ENCODE data around the gene TNFRSF1A. TPM values are rescaled to one million over a fixed set of nuclear protein-coding genes. Genes with fewer than 3 reads are reported as not detected.

TNFRSF1A gene
- polyA plus RNA-seq, 1 donor (not counting 4 experiments of a cell fraction or from before 2014, with no cell fraction given) = 101 TPM

DNA sequence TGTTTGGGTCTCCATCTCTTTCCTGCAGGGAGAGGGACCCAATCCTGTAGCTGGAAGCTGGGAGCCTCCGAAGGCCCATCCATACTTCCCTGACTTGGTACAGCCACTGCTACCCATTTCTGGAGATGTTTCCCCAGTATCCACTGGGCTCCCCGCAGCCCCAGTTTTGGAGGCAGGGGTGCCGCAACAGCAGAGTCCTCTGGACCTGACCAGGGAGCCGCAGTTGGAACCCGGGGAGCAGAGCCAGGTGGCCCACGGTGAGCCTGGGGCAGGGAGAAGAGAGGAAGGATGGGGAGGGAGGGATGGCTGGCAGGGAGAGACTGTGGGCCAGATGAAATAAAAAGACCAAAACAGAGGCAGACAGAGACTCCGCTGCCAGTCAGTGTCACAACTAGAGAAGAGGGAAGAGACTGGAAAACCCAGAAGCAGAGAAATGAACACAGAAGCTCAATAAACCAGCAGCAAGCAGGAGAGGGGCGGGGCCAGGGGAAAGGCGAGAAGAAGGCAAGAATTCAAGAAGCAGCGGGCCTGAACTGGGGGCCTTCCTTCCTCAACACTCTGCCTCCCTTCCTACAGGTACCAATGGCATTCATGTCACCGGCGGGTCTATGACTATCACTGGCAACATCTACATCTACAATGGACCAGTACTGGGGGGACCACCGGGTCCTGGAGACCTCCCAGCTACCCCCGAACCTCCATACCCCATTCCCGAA lies 48.4 kb upstream of the TNFRSF1A start:
- DNase-seq (ENCODE audit: low read depth, low spot score) (no peak), FAIRE-seq (no peak)
- Histone ChIP-seq H4K20me1 (ENCODE audit: control insufficient read depth, extremely low read depth, insufficient read depth, low read length) (no peaks in the 10 kb centered on the region), H2AFZ (ENCODE audit: control insufficient read depth, low read length) (no peak overlapping the region), H3K9me3 (ENCODE audit: control insufficient read depth, low read depth, low read length) (no peaks in the 10 kb centered on the region), H3K27me3 (ENCODE audit: control insufficient read depth, extremely low read depth, insufficient read depth, low read length) (no peaks in the 10 kb centered on the region), H3K36me3 (ENCODE audit: control insufficient read depth in 2 of 2, extremely low read depth in 1 of 2, insufficient read depth in 2 of 2, low read length in 2 of 2) (peaks cover 38 to 68% of the 10 kb centered on the region in 2 experiments), H3K9me1 (ENCODE audit: control insufficient read depth, extremely low read depth, insufficient read depth, low read length) (peaks cover 5% of the 10 kb centered on the region), H3K4me1 (ENCODE audit: control insufficient read depth, extremely low read depth, insufficient read depth, low read length) (peaks cover 23% of the 10 kb centered on the region), H3K4me3 (ENCODE audit: control insufficient read depth in 2 of 3, extremely low read depth in 1 of 3, insufficient read depth in 2 of 3, low read depth in 1 of 3, low read length in 3 of 3) (no peak overlapping the region), H3K79me2 (ENCODE audit: control insufficient read depth, insufficient read depth, low read length) (peaks cover 35% of the 10 kb centered on the region), H3K4me2 (ENCODE audit: control insufficient read depth, extremely low read depth, insufficient read depth, low read depth, low read length) (no peak overlapping the region), H3K9ac (ENCODE audit: control insufficient read depth, extremely low read depth, insufficient read depth, low read length) (no peak overlapping the region), H3K27ac (ENCODE audit: control insufficient read depth, insufficient read depth, low read length) (no peak overlapping the region)
- TF ChIP-seq, protein P1, sequence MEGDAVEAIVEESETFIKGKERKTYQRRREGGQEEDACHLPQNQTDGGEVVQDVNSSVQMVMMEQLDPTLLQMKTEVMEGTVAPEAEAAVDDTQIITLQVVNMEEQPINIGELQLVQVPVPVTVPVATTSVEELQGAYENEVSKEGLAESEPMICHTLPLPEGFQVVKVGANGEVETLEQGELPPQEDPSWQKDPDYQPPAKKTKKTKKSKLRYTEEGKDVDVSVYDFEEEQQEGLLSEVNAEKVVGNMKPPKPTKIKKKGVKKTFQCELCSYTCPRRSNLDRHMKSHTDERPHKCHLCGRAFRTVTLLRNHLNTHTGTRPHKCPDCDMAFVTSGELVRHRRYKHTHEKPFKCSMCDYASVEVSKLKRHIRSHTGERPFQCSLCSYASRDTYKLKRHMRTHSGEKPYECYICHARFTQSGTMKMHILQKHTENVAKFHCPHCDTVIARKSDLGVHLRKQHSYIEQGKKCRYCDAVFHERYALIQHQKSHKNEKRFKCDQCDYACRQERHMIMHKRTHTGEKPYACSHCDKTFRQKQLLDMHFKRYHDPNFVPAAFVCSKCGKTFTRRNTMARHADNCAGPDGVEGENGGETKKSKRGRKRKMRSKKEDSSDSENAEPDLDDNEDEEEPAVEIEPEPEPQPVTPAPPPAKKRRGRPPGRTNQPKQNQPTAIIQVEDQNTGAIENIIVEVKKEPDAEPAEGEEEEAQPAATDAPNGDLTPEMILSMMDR (optimal IDR thresholded peaks at IDR 0.05 in 1 of 3, IDR thresholded peaks at IDR 0.05 in 1 of 3, conservative IDR thresholded peaks at IDR 0.05 in 1 of 3; ENCODE audit: extremely low read depth in 1 of 3, insufficient read depth in 2 of 3, low read length in 3 of 3) = no peak
- TF ChIP-seq EZH2 (IDR thresholded peaks at IDR 0.05; ENCODE audit: low read length) = no peak
- dilution Hi-C loops (cut with MboI; ENCODE audit: extremely low pct_ligation_motif_present, low sequenced_read_pairs) = no loop called here

DNA sequence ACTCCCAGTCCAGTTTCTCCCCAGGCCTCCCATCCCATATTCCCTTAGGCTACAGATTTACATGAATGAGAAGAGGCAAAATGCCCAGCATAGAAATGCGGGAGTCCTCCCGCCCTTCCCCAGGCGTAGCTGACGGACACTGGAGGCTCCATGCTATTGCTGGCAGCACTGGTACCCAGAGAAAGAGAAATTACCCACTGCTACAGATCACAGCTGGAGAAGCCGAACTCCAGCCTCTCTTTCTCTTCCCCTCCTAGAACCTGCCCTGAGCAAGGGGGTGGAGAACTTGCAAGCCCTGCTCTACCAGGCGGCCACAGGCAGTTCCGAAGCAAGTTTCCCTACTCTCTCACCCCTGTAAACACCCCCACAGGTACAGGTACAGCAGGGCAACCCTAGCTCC lies 45.7 kb upstream of the TNFRSF1A start:
- Histone ChIP-seq H3K27ac (ENCODE audit: control insufficient read depth, insufficient read depth, low read length) (no peak overlapping the region), H3K9me1 (ENCODE audit: control insufficient read depth, extremely low read depth, insufficient read depth, low read length) (peaks cover 5% of the 10 kb centered on the region), H3K4me1 (ENCODE audit: control insufficient read depth, extremely low read depth, insufficient read depth, low read length) (peaks cover 37% of the 10 kb centered on the region), H2AFZ (ENCODE audit: control insufficient read depth, low read length) (no peak overlapping the region), H3K36me3 (ENCODE audit: control insufficient read depth in 2 of 2, extremely low read depth in 1 of 2, insufficient read depth in 2 of 2, low read length in 2 of 2) (peaks cover 35 to 58% of the 10 kb centered on the region in 2 experiments), H3K9ac (ENCODE audit: control insufficient read depth, extremely low read depth, insufficient read depth, low read length) (no peak overlapping the region), H3K9me3 (ENCODE audit: control insufficient read depth, low read depth, low read length) (no peaks in the 10 kb centered on the region), H3K27me3 (ENCODE audit: control insufficient read depth, extremely low read depth, insufficient read depth, low read length) (no peaks in the 10 kb centered on the region), H4K20me1 (ENCODE audit: control insufficient read depth, extremely low read depth, insufficient read depth, low read length) (no peaks in the 10 kb centered on the region), H3K4me2 (ENCODE audit: control insufficient read depth, extremely low read depth, insufficient read depth, low read depth, low read length) (no peak overlapping the region), H3K79me2 (ENCODE audit: control insufficient read depth, insufficient read depth, low read length) (peaks cover 52% of the 10 kb centered on the region), H3K4me3 (ENCODE audit: control insufficient read depth in 2 of 3, extremely low read depth in 1 of 3, insufficient read depth in 2 of 3, low read depth in 1 of 3, low read length in 3 of 3) (no peak overlapping the region)
- dilution Hi-C loops (cut with MboI; ENCODE audit: extremely low pct_ligation_motif_present, low sequenced_read_pairs) = no loop called here
- DNase-seq (ENCODE audit: low read depth, low spot score) (no peak), FAIRE-seq (no peak)
- TF ChIP-seq, protein P1 (optimal IDR thresholded peaks at IDR 0.05 in 1 of 3, IDR thresholded peaks at IDR 0.05 in 1 of 3, conservative IDR thresholded peaks at IDR 0.05 in 1 of 3; ENCODE audit: extremely low read depth in 1 of 3, insufficient read depth in 2 of 3, low read length in 3 of 3) = no peak

All from keratinocyte (primary cell).